ENCODE measurements around the gene VWA5B1.

DNA sequence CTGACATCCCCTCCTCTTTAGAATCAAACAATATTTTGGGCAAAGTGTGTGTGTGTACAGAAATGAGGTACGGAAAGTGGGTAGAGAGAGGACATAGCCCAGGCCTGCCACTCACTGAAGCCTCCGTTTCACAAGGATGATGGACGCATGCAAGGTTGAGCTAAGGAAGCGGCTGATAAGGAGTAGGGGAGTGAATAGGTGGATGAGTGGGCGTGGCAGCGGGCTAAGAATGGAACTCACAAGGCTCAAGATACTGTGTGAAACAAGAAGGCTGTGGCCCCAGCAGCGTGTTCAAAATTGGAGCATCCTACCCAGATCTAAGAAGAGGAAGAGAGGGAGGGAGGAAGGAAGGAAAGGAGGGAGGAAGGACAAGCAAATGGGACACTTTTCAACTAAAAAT, 37.5 kb downstream of the VWA5B1 start:
- TF ChIP-seq, protein P1, sequence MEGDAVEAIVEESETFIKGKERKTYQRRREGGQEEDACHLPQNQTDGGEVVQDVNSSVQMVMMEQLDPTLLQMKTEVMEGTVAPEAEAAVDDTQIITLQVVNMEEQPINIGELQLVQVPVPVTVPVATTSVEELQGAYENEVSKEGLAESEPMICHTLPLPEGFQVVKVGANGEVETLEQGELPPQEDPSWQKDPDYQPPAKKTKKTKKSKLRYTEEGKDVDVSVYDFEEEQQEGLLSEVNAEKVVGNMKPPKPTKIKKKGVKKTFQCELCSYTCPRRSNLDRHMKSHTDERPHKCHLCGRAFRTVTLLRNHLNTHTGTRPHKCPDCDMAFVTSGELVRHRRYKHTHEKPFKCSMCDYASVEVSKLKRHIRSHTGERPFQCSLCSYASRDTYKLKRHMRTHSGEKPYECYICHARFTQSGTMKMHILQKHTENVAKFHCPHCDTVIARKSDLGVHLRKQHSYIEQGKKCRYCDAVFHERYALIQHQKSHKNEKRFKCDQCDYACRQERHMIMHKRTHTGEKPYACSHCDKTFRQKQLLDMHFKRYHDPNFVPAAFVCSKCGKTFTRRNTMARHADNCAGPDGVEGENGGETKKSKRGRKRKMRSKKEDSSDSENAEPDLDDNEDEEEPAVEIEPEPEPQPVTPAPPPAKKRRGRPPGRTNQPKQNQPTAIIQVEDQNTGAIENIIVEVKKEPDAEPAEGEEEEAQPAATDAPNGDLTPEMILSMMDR (conservative IDR thresholded peaks at IDR 0.05; ENCODE audit: low read depth, low read length) = no peak
- TF ChIP-seq POLR2A (IDR thresholded peaks at IDR 0.05; ENCODE audit: low read depth, low read length) = no peak
- TF ChIP-seq RAD21 (IDR thresholded peaks at IDR 0.05; ENCODE audit: low read length) = no peak
- no peak for TF ChIP-seq USF2 (IDR thresholded peaks at IDR 0.05; ENCODE audit: low read depth, low read length)
- no peak for TF ChIP-seq FOS (IDR thresholded peaks at IDR 0.05; ENCODE audit: low read depth, low read length)
- TF ChIP-seq MAZ (IDR thresholded peaks at IDR 0.05; ENCODE audit: borderline replicate concordance, low read depth, low read length) = no peak
- TF ChIP-seq CEBPB (IDR thresholded peaks at IDR 0.05; ENCODE audit: low read depth, low read length) = no peak
- TF ChIP-seq MXI1 (IDR thresholded peaks at IDR 0.05; ENCODE audit: borderline replicate concordance, low read depth, low read length) = no peak
- no peak for TF ChIP-seq CHD1 (IDR thresholded peaks at IDR 0.05; ENCODE audit: low read depth, low read length)
- no peak for TF ChIP-seq BHLHE40 (IDR thresholded peaks at IDR 0.05; ENCODE audit: low read depth, low read length)
- no peak for TF ChIP-seq SMC3 (IDR thresholded peaks at IDR 0.05; ENCODE audit: low read depth, low read length)

Measured in IMR-90 (cell line).